ENCODE data around the gene TMEM175.
"Not testable (repeated sequence)": the region's sequence is repeated elsewhere in the genome, so short reads cannot be mapped to it uniquely, and the experiment has no call there.

The TMEM175 gene

GRCh38 chr4:993111-994029 lies 61.1 kb downstream of the TMEM175 start, which contains the start of gene SLC26A1:
Gene SLC26A1, minus strand, starts transcription at chr4:993404. Its CDS starts 1,701 bp downstream, at chr4:991703.
- DNase-seq, result no peak

DNA sequence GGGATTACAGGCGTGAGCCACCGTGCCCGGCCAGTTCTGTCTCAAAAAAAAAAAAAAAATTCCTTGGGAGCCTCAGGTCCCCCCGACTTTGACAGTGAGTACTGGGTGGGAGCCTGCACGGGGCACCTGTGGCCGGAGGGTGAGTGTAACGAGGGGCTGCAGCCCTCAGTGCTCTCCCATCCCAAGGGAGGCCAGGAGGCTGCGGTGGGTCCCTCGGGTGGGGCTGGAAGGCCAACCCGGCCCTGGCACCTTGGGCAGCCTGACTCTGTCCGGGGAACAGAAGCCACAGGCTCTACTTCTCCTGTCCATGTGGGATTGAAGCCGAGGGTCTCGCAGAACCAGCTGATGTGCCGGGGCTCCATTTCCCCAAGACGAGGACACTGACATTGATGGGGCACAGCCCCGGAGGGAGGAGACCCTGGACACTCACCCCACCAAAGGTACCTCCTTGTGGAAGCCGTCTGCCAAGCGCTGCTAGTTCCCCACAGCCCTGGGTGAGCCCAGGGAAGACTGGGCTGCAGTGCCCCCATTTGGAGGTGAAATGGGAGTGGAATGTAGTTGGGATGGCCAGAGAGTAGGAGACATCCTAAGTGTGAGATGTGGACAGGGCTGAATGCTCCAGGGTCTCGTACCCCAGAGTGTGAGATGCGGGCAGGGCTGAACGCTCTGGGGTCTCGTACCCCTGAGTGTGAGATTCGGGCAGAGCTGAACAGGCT lies 63.2 kb downstream of the TMEM175 start:
- DNase-seq, result no peak

GRCh38 chr4:996030-996996 lies 64.1 kb downstream of the TMEM175 start:
- no peak for DNase-seq

- DNase-seq, result no peak
These were observed 64.7 kb downstream of the TMEM175 start for GRCh38 chr4:996997-997374.

GRCh38 chr4:997375-998071 lies 65.3 kb downstream of the TMEM175 start:
- no peak for DNase-seq

DNA sequence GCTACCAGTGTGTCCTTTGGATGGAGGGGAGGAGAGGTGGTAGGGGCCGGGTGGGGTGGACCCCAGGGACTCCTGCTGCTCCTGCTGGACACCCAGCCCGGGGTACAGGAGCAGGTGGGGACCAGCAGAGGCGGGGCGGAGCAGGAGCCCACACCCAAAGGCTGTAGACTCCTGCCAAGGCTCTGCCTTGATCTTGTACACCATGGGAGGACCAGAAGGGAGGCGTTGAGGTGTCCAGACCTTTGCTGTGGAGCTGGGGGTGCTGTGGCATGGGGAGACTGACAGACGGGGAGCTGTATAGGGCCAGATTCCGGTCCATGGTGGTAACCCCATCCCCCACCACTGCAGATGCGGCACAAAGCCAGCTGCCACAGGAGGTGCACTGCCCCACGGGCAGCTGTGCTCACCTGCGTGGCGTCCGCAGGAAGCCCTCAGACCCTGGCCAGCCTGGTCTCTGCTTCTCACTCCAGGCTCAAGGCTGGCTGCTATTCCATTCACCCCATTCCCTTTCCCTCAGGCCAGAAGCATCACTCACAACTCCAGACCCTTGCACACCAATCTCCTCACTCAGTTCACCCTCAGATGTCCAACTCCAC lies 65.9 kb downstream of the TMEM175 start:
- no peak for DNase-seq

- not testable (repeated sequence) for DNase-seq
These were observed 67.1 kb downstream of the TMEM175 start for GRCh38 chr4:999240-999863.

- no peak for DNase-seq
These were observed 67.7 kb downstream of the TMEM175 start for GRCh38 chr4:999882-1000425.

- DNase-seq, result no peak
These were observed 68.5 kb downstream of the TMEM175 start for GRCh38 chr4:1000686-1001260.

DNA sequence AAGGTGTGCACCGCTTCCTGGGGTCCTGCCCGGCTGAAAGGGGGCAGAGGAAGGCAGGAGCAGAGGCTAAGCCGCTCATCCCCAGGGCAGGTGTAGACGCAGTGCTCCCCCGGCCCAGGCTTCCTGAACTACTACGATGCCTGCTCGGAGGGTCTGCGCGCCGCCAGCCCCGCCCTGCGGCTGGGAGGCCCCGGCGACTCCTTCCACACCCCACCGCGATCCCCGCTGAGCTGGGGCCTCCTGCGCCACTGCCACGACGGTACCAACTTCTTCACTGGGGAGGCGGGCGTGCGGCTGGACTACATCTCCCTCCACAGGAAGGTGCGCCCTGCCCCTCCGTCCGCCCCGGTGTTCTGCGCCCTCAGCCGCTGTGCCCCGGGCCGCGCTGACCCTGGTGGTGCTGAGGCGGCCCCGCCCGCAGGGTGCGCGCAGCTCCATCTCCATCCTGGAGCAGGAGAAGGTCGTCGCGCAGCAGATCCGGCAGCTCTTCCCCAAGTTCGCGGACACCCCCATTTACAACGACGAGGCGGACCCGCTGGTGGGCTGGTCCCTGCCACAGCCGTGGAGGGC lies 69.4 kb downstream of the TMEM175 start:
- DNase-seq, result no peak

DNA sequence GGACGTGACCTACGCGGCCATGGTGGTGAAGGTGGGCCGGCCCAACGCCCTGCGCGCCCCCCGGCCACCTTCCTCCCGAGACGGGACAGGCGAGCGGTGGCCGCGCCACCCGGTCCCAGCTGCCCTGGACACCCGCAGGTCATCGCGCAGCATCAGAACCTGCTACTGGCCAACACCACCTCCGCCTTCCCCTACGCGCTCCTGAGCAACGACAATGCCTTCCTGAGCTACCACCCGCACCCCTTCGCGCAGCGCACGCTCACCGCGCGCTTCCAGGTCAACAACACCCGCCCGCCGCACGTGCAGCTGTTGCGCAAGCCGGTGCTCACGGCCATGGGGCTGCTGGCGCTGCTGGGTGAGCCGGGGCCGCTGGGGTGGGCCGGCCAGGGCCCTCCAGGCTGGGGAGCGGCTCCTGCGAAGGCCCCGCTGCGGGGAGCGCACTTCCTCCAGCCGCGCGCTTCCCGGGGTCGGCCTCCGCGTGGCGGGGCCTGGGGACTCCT lies 69.9 kb downstream of the TMEM175 start:
- no peak for DNase-seq

DNA sequence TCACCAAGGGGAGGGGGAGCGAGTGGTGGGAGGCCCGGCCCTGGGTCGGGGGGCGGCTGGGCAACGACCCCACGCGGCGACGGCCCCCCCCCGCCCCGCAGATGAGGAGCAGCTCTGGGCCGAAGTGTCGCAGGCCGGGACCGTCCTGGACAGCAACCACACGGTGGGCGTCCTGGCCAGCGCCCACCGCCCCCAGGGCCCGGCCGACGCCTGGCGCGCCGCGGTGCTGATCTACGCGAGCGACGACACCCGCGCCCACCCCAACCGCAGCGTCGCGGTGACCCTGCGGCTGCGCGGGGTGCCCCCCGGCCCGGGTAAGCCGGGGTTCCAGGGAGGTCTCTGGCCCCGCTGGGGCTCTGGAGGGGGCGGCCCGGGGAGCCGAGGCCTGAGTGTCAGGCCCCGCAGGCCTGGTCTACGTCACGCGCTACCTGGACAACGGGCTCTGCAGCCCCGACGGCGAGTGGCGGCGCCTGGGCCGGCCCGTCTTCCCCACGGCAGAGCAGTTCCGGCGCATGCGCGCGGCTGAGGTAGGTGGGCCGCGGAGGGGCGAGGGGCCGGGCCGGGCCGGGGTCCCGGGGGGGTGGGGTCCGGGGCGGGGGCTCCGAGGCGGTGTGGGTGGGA lies 70.5 kb downstream of the TMEM175 start:
- DNase-seq, result no peak

GRCh38 chr4:1003271-1004070 lies 71.2 kb downstream of the TMEM175 start:
- no peak for DNase-seq

DNA sequence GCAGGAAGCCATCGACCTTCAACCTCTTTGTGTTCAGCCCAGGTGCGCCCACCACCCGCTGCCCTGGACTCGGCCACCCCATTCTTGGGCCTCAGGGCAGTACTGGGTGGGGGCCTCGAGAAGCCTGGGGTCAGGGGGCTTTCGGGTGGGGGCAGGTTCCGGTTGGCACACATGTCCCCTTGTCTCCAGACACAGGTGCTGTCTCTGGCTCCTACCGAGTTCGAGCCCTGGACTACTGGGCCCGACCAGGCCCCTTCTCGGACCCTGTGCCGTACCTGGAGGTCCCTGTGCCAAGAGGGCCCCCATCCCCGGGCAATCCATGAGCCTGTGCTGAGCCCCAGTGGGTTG lies 71.8 kb downstream of the TMEM175 start:
- no peak for DNase-seq

DNA sequence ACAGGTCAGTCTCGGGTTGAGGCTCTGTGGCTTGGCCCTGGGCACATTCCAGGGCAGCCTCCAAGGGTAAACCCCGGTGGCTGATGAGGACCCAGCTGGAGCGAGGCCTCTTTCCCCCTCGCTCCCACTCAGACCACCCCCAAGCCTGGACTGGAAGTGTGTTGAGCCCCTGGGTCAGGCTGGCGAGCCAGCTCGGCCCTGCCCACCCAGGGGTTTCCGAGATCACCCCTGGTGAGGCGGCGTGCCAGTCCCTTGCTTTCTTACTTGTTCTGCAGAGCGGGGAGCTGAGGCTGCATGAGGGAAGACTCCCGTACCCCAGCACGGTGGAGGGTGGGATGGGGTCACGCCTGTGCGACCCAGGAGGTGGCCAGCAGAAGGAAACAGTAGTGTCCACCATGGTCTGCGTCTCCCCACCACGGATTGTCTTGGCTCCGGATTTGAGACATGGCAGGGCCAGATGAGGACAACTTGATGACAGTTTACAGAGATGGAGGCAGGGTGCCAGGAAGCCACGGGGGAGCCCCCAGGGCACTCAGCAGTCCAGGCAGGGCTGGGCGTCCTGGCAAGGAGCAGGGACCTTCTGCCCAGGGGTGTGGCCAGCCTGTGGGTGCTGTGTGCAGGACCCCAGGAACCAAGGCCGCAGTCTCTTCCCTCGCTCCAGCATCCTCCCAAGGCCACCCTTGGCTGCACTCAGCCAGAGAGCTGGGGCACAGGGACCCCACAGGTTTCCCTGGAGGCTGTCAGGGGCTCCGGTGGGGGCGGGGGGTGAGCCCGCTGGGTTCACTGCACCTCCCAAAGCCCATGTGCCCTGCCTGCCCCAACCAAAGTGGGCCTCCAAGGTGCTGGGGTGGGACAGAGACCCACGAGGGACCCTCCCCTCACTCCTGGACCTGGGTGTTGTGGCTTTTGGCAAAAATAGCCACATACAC lies 72.6 kb downstream of the TMEM175 start:
- no peak for DNase-seq

DNA sequence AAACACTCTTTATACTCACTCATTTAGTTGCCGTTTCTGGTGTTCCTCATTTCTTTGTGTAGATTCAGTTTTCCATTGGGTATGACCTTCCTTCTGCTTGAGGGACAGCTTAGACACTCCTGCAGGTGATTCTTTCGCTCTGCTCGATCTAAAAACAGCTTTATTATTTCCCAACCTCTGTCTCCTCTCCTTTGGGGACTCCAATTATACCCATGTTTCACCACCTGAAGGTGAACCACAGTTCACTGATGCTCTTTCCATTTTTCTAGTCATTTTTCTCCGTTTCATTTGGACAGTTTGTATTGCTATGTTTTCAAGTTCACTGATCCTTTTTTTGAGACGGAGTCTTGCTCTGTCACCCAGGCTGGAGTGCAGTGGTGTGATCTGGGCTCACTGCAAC lies 74.6 kb downstream of the TMEM175 start:
- DNase-seq, result no peak
